Testis (tissue), 3 donors: ENCODE measurements around the gene HEY2. TPM values are rescaled to one million over a fixed set of nuclear protein-coding genes. Genes with fewer than 3 reads are reported as not detected.

Source experiments
- DNase-seq: peaks from one replicate; pipeline ENCODE4 v3.0.0-alpha.2; 2019
- H3K27ac ChIP-seq, 2 donors: fragments of 200-600 bp; sonication (generic); one replicate each; pipeline ENCODE4 v1.5.1; 2019
- H3K27me3 ChIP-seq: fragments of 200-600 bp; sonication (generic); one replicate; pipeline ENCODE4 v1.5.1; 2019
- H3K36me3 ChIP-seq: fragments of 200-600 bp; sonication (generic); one replicate; pipeline ENCODE4 v1.5.1; 2017; ENCODE audit warnings: low read depth; ENCODE audit errors: missing control alignments
- H3K4me1 ChIP-seq: fragments of 200-600 bp; sonication (generic); one replicate; pipeline ENCODE4 v1.5.1; 2019
- H3K4me3 ChIP-seq, 2 donors: fragments of 200-600 bp; sonication (generic); one replicate each; pipeline ENCODE4 v1.5.1; 2017 to 2019
- H3K9me3 ChIP-seq: fragments of 200-600 bp; sonication (generic); one replicate; pipeline ENCODE4 v1.5.1; 2017
- POLR2A ChIP-seq: fragments of 450-650 bp; IDR thresholded peaks from one replicate; pipeline ENCODE4 v1.6.1; 2017; ENCODE audit warnings: antibody characterized with exemption, mild to moderate bottlenecking, moderate library complexity
- WGBS, 2 donors: methylation state at CpG; one replicate each; pipeline ENCODE4 v1.1.5; 2018; 5-methylcytosine and 5-hydroxymethylcytosine counted together
- intact Hi-C: fragments of 100-400 bp; cut with DNase I; formaldehyde crosslinking; loops from one replicate; pipeline ENCODE4 v1.15.1; 2023; ENCODE audit warnings: low total_unique reads
- polyA plus RNA-seq: library from polyadenylated mRNA; stranded (reverse); fragments of 350-450 nt; fragmentation: Illumina TruSeq; extraction: RNeasy Lipid Tissue Mini Kit (QIAGEN cat#74804); gene quantifications from one replicate; pipeline ENCODE4 v1.2.3, GENCODE V29; 2014; ENCODE audit warnings: low read depth, low replicate concordance; ENCODE audit not compliant: insufficient read depth
- total RNA-seq, 2 donors: library from RNA; depleted of rRNA; stranded (reverse); fragments of >200 nt; gene quantifications; one replicate each; pipeline ENCODE4 v1.2.3, GENCODE V29; 2016
- TF ChIP-seq, protein P1 (sequence below), 3 experiments: fragments of 450-650 bp in 2 of 3; fragments of 200-600 bp in 1 of 3; sonication (generic) in 1 of 3; IDR thresholded peaks; one replicate each; pipeline ENCODE4 v1.5.1; 2016 to 2019; ENCODE audit warnings: antibody characterized with exemption in 3 of 3, mild to moderate bottlenecking in 2 of 3, moderate library complexity in 1 of 3

HEY2 gene
- total and polyA plus RNA-seq, 3 donors from 2014 or later, result 7.3 to 12.3 (median 8.7) TPM

DNA sequence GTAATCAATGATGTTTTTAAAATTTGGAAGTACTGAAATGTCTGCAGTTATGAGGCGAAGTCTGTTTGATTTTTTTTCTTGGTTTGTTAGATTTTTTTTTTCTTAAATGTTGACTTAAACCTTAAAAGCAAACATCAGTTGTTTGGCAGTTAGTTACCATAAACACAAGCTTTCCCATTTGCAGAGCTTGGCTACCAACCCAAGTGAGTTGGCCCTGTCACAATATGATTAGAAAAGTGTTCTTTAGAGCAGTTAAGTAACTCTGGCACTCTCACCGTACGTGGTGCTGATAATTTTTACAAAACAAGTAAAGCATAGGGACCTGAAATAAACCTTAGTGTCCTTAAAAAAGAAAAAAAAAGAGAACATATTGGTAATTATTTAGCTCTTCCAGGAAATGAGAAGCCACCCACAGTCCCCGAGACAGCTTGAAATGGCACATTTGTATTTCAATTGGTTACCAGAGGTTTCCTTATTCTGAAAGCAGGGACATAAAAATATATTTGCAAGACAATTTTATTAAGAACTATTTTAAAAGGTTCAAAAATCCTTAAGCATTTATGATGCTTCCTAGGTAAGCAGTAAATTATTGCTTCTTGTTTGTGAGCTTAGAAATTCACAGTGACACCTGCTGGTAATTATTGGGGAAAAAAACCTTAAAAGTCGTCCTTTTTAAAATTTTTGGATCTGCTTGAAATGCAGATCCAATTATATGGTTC, 3.9 kb downstream of the HEY2 start:
- Histone ChIP-seq H3K27ac (peak overlapping the region in 1 of 2 donors; percentile 39), H3K4me3 (no peak overlapping the region), H3K27me3 (no peaks in the 10 kb centered on the region), H3K4me1 (no peaks in the 10 kb centered on the region), H3K9me3 (no peaks in the 10 kb centered on the region), H3K36me3 (no peaks in the 10 kb centered on the region)
- 42 to 48% methylated on average over 5 of the region's 5 CpGs for WGBS, 2 donors
- intact Hi-C loops, result loop anchor here (5.0 kb wide), 1 partner anchor 441 kb away; no protein-coding TSS in a partner anchor
- TF ChIP-seq, protein P1, sequence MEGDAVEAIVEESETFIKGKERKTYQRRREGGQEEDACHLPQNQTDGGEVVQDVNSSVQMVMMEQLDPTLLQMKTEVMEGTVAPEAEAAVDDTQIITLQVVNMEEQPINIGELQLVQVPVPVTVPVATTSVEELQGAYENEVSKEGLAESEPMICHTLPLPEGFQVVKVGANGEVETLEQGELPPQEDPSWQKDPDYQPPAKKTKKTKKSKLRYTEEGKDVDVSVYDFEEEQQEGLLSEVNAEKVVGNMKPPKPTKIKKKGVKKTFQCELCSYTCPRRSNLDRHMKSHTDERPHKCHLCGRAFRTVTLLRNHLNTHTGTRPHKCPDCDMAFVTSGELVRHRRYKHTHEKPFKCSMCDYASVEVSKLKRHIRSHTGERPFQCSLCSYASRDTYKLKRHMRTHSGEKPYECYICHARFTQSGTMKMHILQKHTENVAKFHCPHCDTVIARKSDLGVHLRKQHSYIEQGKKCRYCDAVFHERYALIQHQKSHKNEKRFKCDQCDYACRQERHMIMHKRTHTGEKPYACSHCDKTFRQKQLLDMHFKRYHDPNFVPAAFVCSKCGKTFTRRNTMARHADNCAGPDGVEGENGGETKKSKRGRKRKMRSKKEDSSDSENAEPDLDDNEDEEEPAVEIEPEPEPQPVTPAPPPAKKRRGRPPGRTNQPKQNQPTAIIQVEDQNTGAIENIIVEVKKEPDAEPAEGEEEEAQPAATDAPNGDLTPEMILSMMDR (IDR thresholded peaks at IDR 0.05), result peak in 2 of 3 experiments; percentile 41 to 42
- no peak for TF ChIP-seq POLR2A
- peak; percentile 31 for DNase-seq

- DNase-seq, result no peak
- TF ChIP-seq, protein P1 (IDR thresholded peaks at IDR 0.05), result no peak
- no peak for TF ChIP-seq POLR2A
- Histone ChIP-seq H3K4me3 (no peak overlapping the region), H3K27me3 (no peaks in the 10 kb centered on the region), H3K4me1 (no peaks in the 10 kb centered on the region), H3K9me3 (no peaks in the 10 kb centered on the region), H3K36me3 (no peaks in the 10 kb centered on the region), H3K27ac (no peak overlapping the region)
- intact Hi-C loops, result loop anchor here (5.0 kb wide), 1 partner anchor 442 kb away; no protein-coding TSS in a partner anchor
Measured at GRCh38 chr6:125753937-125754259, 4.5 kb downstream of the HEY2 start.

GRCh38 chr6:125754566-125754965, 5.1 kb downstream of the HEY2 start:
- H3K4me1 ChIP-seq, result no peaks in the 10 kb centered on the region
- no peaks in the 10 kb centered on the region for H3K9me3 ChIP-seq
- 40 to 41% methylated on average over 2 of the region's 2 CpGs for WGBS, 2 donors
- no peak for DNase-seq
- intact Hi-C loops, result loop anchor here (5.0 kb wide), 1 partner anchor 442 kb away; no protein-coding TSS in a partner anchor
- H3K36me3 ChIP-seq, result no peaks in the 10 kb centered on the region
- no peaks in the 10 kb centered on the region for H3K27me3 ChIP-seq
- no peak overlapping the region for H3K4me3 ChIP-seq
- no peak overlapping the region for H3K27ac ChIP-seq
- TF ChIP-seq, protein P1 (IDR thresholded peaks at IDR 0.05), result no peak
- no peak for TF ChIP-seq POLR2A

- no peaks in the 10 kb centered on the region for H3K9me3 ChIP-seq
- no peaks in the 10 kb centered on the region for H3K27me3 ChIP-seq
- H3K4me1 ChIP-seq, result no peaks in the 10 kb centered on the region
- peak overlapping the region in 1 of 2 donors; percentile 43 for H3K4me3 ChIP-seq
- no peak overlapping the region for H3K27ac ChIP-seq
- no peaks in the 10 kb centered on the region for H3K36me3 ChIP-seq
- intact Hi-C loops, result no loop called here
- peak; percentile 80 for DNase-seq
- TF ChIP-seq, protein P1 (IDR thresholded peaks at IDR 0.05), result peak in 2 of 3 experiments; percentile 44 to 45
- TF ChIP-seq POLR2A, result no peak
- WGBS, 2 donors, result 64 to 66% methylated on average over 42 of the region's 42 CpGs
Measured at GRCh38 chr6:125759184-125759902, 9.9 kb downstream of the HEY2 start.
